Neural crest cell (in vitro differentiated cells): ENCODE data around the gene ERGIC1. TPM values are rescaled to one million over a fixed set of nuclear protein-coding genes. Genes with fewer than 3 reads are reported as not detected.

ENCODE experiments used
- DNase-seq: peaks from one replicate; pipeline ENCODE4 v3.0.0; 2021; ENCODE audit warnings: low read depth, mixed read lengths, low spot score
- H3K27ac Mint-ChIP-seq: one replicate; pipeline ENCODE4 v1.8.0; 2021; ENCODE audit warnings: mild to moderate bottlenecking, mixed read lengths; ENCODE audit not compliant: unreplicated experiment
- H3K27me3 Mint-ChIP-seq: 2 replicates; pipeline ENCODE4 v1.8.0; 2021; ENCODE audit warnings: low read depth, mild to moderate bottlenecking, mixed read lengths
- H3K36me3 Mint-ChIP-seq: 2 replicates; pipeline ENCODE4 v1.8.0; 2021; ENCODE audit warnings: low read depth, mild to moderate bottlenecking, mixed read lengths
- H3K4me1 Mint-ChIP-seq: 2 replicates; pipeline ENCODE4 v1.8.0; 2021; ENCODE audit warnings: mixed read lengths
- H3K4me3 Mint-ChIP-seq: one replicate; pipeline ENCODE4 v1.8.0; 2021; ENCODE audit warnings: mild to moderate bottlenecking, mixed read lengths
- H3K9me3 Mint-ChIP-seq: 2 replicates; pipeline ENCODE4 v1.8.0; 2021; ENCODE audit warnings: mixed read lengths
- CTCF ChIP-seq: fragments of 200-600 bp; sonication (generic); conservative IDR thresholded peaks from 2 replicates; pipeline ENCODE4 v1.5.0; 2021; ENCODE audit warnings: antibody characterized with exemption, mild to moderate bottlenecking
- total RNA-seq: library from RNA; stranded (reverse); gene quantifications from 2 replicates; pipeline ENCODE4 v1.2.1, GENCODE V29; 2021

The ERGIC1 gene
- total RNA-seq, 1 donor from 2014 or later: 108 TPM

- no peaks in the 10 kb centered on the region for H3K9me3 Mint-ChIP-seq
- H3K4me1 Mint-ChIP-seq: peaks cover 26% of the 10 kb centered on the region
- H3K27ac Mint-ChIP-seq: no peak overlapping the region
- no peaks in the 10 kb centered on the region for H3K27me3 Mint-ChIP-seq
- no peak for DNase-seq
- no peaks in the 10 kb centered on the region for H3K36me3 Mint-ChIP-seq
- no peak overlapping the region for H3K4me3 Mint-ChIP-seq
- no peak for TF ChIP-seq CTCF
Measured at GRCh38 chr5:172793577-172794488, 40.2 kb upstream of the ERGIC1 start.

- no peak for DNase-seq
Measured at GRCh38 chr5:172795318-172795977, 38.6 kb upstream of the ERGIC1 start.

GRCh38 chr5:172796306-172796705 is 37.7 kb upstream of the ERGIC1 start:
- Mint-ChIP-seq H3K4me3 (no peak overlapping the region), H3K9me3 (no peaks in the 10 kb centered on the region), H3K4me1 (peaks cover 25% of the 10 kb centered on the region), H3K27me3 (no peaks in the 10 kb centered on the region), H3K36me3 (no peaks in the 10 kb centered on the region), H3K27ac (peak overlapping the region; percentile 21)
- no peak for DNase-seq
- TF ChIP-seq CTCF: no peak

More at GRCh38 chr5:172795318-172795977, 38.6 kb upstream of the ERGIC1 start:
- Mint-ChIP-seq H3K36me3 (no peaks in the 10 kb centered on the region), H3K4me1 (peaks cover 30% of the 10 kb centered on the region), H3K9me3 (no peaks in the 10 kb centered on the region), H3K27ac (no peak overlapping the region), H3K4me3 (no peak overlapping the region), H3K27me3 (no peaks in the 10 kb centered on the region)
- TF ChIP-seq CTCF: no peak

- no peaks in the 10 kb centered on the region for H3K27me3 Mint-ChIP-seq
- no peak overlapping the region for H3K27ac Mint-ChIP-seq
- H3K9me3 Mint-ChIP-seq: no peaks in the 10 kb centered on the region
- no peak for TF ChIP-seq CTCF
- no peak for DNase-seq
- H3K36me3 Mint-ChIP-seq: no peaks in the 10 kb centered on the region
- H3K4me1 Mint-ChIP-seq: peaks cover 25% of the 10 kb centered on the region
- no peak overlapping the region for H3K4me3 Mint-ChIP-seq
Measured at GRCh38 chr5:172797771-172798191, 36.3 kb upstream of the ERGIC1 start.

GRCh38 chr5:172798422-172799215 is 35.4 kb upstream of the ERGIC1 start:
- DNase-seq: no peak
- no peak for TF ChIP-seq CTCF
- H3K9me3 Mint-ChIP-seq: no peaks in the 10 kb centered on the region
- no peaks in the 10 kb centered on the region for H3K27me3 Mint-ChIP-seq
- H3K4me1 Mint-ChIP-seq: peaks cover 25% of the 10 kb centered on the region
- no peaks in the 10 kb centered on the region for H3K36me3 Mint-ChIP-seq
- no peak overlapping the region for H3K27ac Mint-ChIP-seq
- no peak overlapping the region for H3K4me3 Mint-ChIP-seq
